Naive thymus-derived CD4-positive, alpha-beta T cell (primary cell): ENCODE measurements around the gene DR1. TPM values are rescaled to one million over a fixed set of nuclear protein-coding genes. Genes with fewer than 3 reads are reported as not detected.
A peak's percentile ranks its signal among the peaks of the same experiment; 100 is the strongest.

Experiments used
- ATAC-seq: fragments of 150-1000 bp; cut with Tn5 transposase; 2 replicates; pipeline ENCODE4 v1.10.0; 2021; ENCODE audit warnings: mild to moderate bottlenecking, moderate library complexity
- CTCF ChIA-PET: fragments of 350-600 bp; sonication (Branson Sonifier 250); formaldehyde crosslinking; loops from one replicate; lab custom pipeline; 2021; ENCODE audit warnings: antibody characterized with exemption; lab: Charles Lee
- POLR2A ChIA-PET: fragments of 350-600 bp; sonication (Branson Sonifier 250); formaldehyde crosslinking; loops from one replicate; lab custom pipeline; 2021; ENCODE audit warnings: antibody characterized with exemption, inconsistent platforms; lab: Charles Lee
- DNase-seq, 9 donors: peaks; one replicate each; pipeline versions ENCODE4 v3.0.0 to v3.0.0-alpha.2; 2020 to 2022; ENCODE audit warnings: mixed read lengths in 1 of 9
- H3K27ac ChIP-seq: one replicate; pipeline ENCODE4 v1.7.0; 2013; ENCODE audit warnings: mild to moderate bottlenecking, low read depth, low read length, moderate library complexity
- H3K27me3 ChIP-seq, 2 donors: one replicate each; pipeline ENCODE4 v1.7.0; 2013; ENCODE audit warnings: low read length in 2 of 2, mild to moderate bottlenecking in 2 of 2, moderate library complexity in 2 of 2; ENCODE audit not compliant: control insufficient read depth in 2 of 2, insufficient read depth in 2 of 2
- H3K36me3 ChIP-seq, 3 experiments: 1 replicate in 2 of 3; 2 replicates in 1 of 3; pipeline ENCODE4 v1.7.0; 2013; ENCODE audit warnings: low read length in 3 of 3, mild to moderate bottlenecking in 3 of 3, moderate library complexity in 1 of 3; ENCODE audit not compliant: insufficient read depth in 3 of 3, control insufficient read depth in 2 of 3
- H3K4me1 ChIP-seq, 2 donors: one replicate each; pipeline ENCODE4 v1.7.0; 2013; ENCODE audit warnings: low read length in 2 of 2, mild to moderate bottlenecking in 2 of 2, moderate library complexity in 1 of 2; ENCODE audit not compliant: control insufficient read depth in 2 of 2, insufficient read depth in 2 of 2
- H3K4me3 ChIP-seq: 2 replicates; pipeline ENCODE4 v1.7.0; 2013; ENCODE audit warnings: mild to moderate bottlenecking, low read length
- H3K9me3 ChIP-seq, 3 experiments: 1 replicate in 2 of 3; 2 replicates in 1 of 3; pipeline ENCODE4 v1.7.0; 2013; ENCODE audit warnings: low read length in 3 of 3; ENCODE audit not compliant: control insufficient read depth in 2 of 3
- H3K27ac Mint-ChIP-seq, 9 donors: one replicate each; pipeline ENCODE4 v1.8.0; 2020 to 2022; ENCODE audit warnings: mixed read lengths in 9 of 9, mild to moderate bottlenecking in 8 of 9, moderate library complexity in 5 of 9, inconsistent platforms in 2 of 9
- H3K27me3 Mint-ChIP-seq, 5 donors: one replicate each; pipeline ENCODE4 v1.8.0; 2021 to 2022; ENCODE audit warnings: mixed read lengths in 5 of 5, mild to moderate bottlenecking in 1 of 5
- H3K36me3 Mint-ChIP-seq, 5 donors: one replicate each; pipeline ENCODE4 v1.8.0; 2020 to 2022; ENCODE audit warnings: mixed read lengths in 5 of 5, mild to moderate bottlenecking in 3 of 5, inconsistent platforms in 1 of 5
- H3K4me1 Mint-ChIP-seq, 7 donors: one replicate each; pipeline ENCODE4 v1.8.0; 2020 to 2022; ENCODE audit warnings: mixed read lengths in 7 of 7, mild to moderate bottlenecking in 3 of 7, inconsistent platforms in 1 of 7
- H3K4me3 Mint-ChIP-seq, 10 donors: one replicate each; pipeline ENCODE4 v1.8.0; 2020 to 2022; ENCODE audit warnings: mild to moderate bottlenecking in 10 of 10, mixed read lengths in 10 of 10, moderate library complexity in 6 of 10, inconsistent platforms in 2 of 10
- H3K9me3 Mint-ChIP-seq, 11 donors: one replicate each; pipeline ENCODE4 v1.8.0; 2020 to 2022; ENCODE audit warnings: mixed read lengths in 11 of 11, mild to moderate bottlenecking in 4 of 11, inconsistent platforms in 1 of 11, moderate library complexity in 1 of 11
- intact Hi-C, 2 donors: fragments of 100-400 bp; cut with micrococcal nuclease; formaldehyde crosslinking; loops; one replicate each; pipeline ENCODE4 v1.15.1; 2023
- polyA plus RNA-seq, 2 donors: library from polyadenylated mRNA; unstranded; fragments of 300-500 nt; fragmentation: Illumina TruSeq; gene quantifications; one replicate each; pipeline ENCODE4 v1.2.3, GENCODE V29; 2021
- total RNA-seq, 6 experiments: library from RNA in 5 of 6; stranded (reverse) in 5 of 6; gene quantifications; 1 replicate in 5 of 6; 2 replicates in 1 of 6; pipeline ENCODE4 v1.2.3 and lab custom pipeline; 2021 to 2026

DR1 gene
- total and polyA plus RNA-seq, 7 experiments from 2014 or later: 46.2 to 104 (median 62.7) TPM

DNA sequence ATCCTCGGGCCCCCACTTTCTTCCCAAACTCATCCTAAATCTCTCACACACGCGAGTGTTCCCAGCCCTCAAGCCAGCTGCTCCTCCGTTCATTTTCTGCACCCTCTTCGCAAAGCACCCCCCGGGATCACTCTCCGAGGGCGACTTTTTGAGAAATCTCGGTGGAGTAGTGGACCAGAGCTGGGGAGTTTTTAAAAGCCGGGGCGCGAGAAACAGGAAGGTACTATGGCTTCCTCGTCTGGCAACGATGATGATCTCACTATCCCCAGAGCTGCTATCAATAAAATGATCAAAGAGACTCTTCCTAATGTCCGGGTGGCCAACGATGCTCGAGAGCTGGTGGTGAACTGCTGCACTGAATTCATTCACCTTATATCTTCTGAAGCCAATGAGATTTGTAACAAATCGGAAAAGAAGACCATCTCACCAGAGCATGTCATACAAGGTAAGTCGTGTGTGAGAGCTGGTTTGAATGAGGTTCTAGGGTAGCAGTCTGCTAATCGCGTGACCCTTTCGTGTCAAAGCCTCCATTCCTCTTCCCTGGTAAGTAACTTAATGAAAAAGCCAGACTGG is 800 bp downstream of the DR1 start:
- Histone ChIP-seq H3K36me3 (peaks cover 0 to 11% (median 0%) of the 10 kb centered on the region in 3 experiments), H3K27me3 (no peaks in the 10 kb centered on the region), H3K27ac (peak overlapping the region; percentile 88), H3K4me3 (peak overlapping the region; percentile 93), H3K9me3 (no peaks in the 10 kb centered on the region), H3K4me1 (peaks cover 18 to 21% of the 10 kb centered on the region in 2 donors)
- intact Hi-C loops: loop anchor here (1.0 to 10.0 kb wide), 15 partner anchors 9 to 1888 kb away; partner anchors contain the start of genes DNTTIP2 (in 2 of the 2), GCLM (in 2 of the 2), ABCD3 (in 1 of the 2) and ALG14 (in 1 of the 2)
- H3K4me1 Mint-ChIP-seq: peaks cover 19 to 49% (median 37%) of the 10 kb centered on the region in 7 donors
- peak; percentile 41 for ATAC-seq
- peak overlapping the region; percentile 92 to 100 (median 99) for H3K4me3 Mint-ChIP-seq
- no peaks in the 10 kb centered on the region for H3K27me3 Mint-ChIP-seq
- ChIA-PET CTCF (interaction anchor here (0.8 kb wide), 1 partner anchor 42 kb away, joined by 7 read pairs; no protein-coding TSS in a partner anchor), POLR2A (interaction anchor here (0.6 to 2.6 kb wide), 9 partner anchors 10 to 514 kb away, joined by 3 to 24 read pairs (median 7); partner anchors contain the start of genes MTF2 and RPL5)
- DNase-seq: peak in 8 of 9 donors; percentile 11 to 42 (median 20)
- H3K27ac Mint-ChIP-seq: peak overlapping the region; percentile 89 to 99 (median 98)
- peaks cover 4 to 20% (median 6%) of the 10 kb centered on the region in 5 donors for H3K36me3 Mint-ChIP-seq
- peaks cover 0 to 6% (median 0%) of the 10 kb centered on the region in 11 donors for H3K9me3 Mint-ChIP-seq

GRCh38 chr1:93347334-93347899 is 1.7 kb downstream of the DR1 start:
- intact Hi-C loops: loop anchor here (2.0 to 10.0 kb wide), 11 partner anchors 101 to 1887 kb away; partner anchors contain the start of genes GCLM (in 2 of the 2), ABCD3 (in 1 of the 2), ALG14 (in 1 of the 2) and DIPK1A (in 1 of the 2)
- Histone ChIP-seq H3K36me3 (peaks cover 0 to 11% (median 0%) of the 10 kb centered on the region in 3 experiments), H3K27ac (peak overlapping the region; percentile 88), H3K4me1 (peaks cover 18 to 19% of the 10 kb centered on the region in 2 donors), H3K9me3 (no peaks in the 10 kb centered on the region), H3K4me3 (peak overlapping the region; percentile 93), H3K27me3 (no peaks in the 10 kb centered on the region)
- H3K36me3 Mint-ChIP-seq: peaks cover 4 to 23% (median 7%) of the 10 kb centered on the region in 5 donors
- POLR2A ChIA-PET: interaction anchor here (2.3 kb wide), 1 partner anchor 11 kb away, joined by 24 read pairs; no protein-coding TSS in a partner anchor
- H3K4me3 Mint-ChIP-seq: peak overlapping the region; percentile 92 to 100 (median 99)
- CTCF ChIA-PET: no interaction called here
- H3K27me3 Mint-ChIP-seq: no peaks in the 10 kb centered on the region
- ATAC-seq (no peak), DNase-seq (no peak)
- H3K9me3 Mint-ChIP-seq: peaks cover 0 to 6% (median 0%) of the 10 kb centered on the region in 11 donors
- peaks cover 24 to 54% (median 44%) of the 10 kb centered on the region in 7 donors for H3K4me1 Mint-ChIP-seq
- peak overlapping the region in 8 of 9 donors; percentile 89 to 99 (median 98) for H3K27ac Mint-ChIP-seq

DNA sequence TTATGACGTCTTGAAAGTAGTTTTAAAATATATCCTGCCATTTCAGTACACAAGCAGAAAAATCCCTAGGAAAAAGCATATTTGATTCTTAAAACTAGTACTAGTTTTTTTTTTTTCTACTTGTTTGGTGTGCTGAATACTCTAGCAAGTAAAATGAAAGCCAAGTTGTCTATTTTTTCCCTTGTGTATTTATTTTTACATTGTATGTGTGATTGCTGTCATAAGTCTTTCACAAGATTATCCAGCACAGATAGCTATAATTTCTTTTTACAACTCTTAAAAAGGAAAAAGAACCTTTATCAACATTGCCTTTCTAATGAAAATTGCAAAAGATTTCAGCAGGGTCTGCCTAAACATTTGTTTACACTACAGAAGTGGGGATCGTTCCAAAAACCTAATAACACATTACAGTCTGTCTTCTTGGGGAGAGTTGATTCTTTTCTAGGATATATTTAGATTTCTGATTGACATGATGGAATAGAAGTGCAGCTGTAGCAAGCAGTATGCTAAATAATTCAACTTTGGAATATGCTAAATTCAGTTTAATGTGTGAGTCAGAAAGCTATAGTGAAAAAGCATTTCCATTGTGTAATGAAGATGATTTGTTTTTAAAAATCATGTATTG is 2.5 kb downstream of the DR1 start:
- peaks cover 25 to 61% (median 51%) of the 10 kb centered on the region in 7 donors for H3K4me1 Mint-ChIP-seq
- peaks cover 0 to 11% (median 0%) of the 10 kb centered on the region in 3 experiments for H3K36me3 ChIP-seq
- intact Hi-C loops: loop anchor here (5.0 to 10.0 kb wide), 7 partner anchors 386 to 1887 kb away; partner anchors contain the start of genes ABCD3 (in 1 of the 2), ALG14 (in 1 of the 2), DIPK1A (in 1 of the 2) and DNTTIP2 (in 1 of the 2)
- peaks cover 18 to 24% of the 10 kb centered on the region in 2 donors for H3K4me1 ChIP-seq
- peak overlapping the region; percentile 88 for H3K27ac ChIP-seq
- ATAC-seq: no peak
- H3K36me3 Mint-ChIP-seq: peaks cover 4 to 24% (median 7%) of the 10 kb centered on the region in 5 donors
- H3K4me3 ChIP-seq: peak overlapping the region; percentile 93
- no peaks in the 10 kb centered on the region for H3K27me3 Mint-ChIP-seq
- DNase-seq: no peak
- H3K27me3 ChIP-seq: no peaks in the 10 kb centered on the region
- peak overlapping the region in 6 of 9 donors; percentile 13 to 58 (median 44) for H3K27ac Mint-ChIP-seq
- H3K4me3 Mint-ChIP-seq: peak overlapping the region; percentile 29 to 100 (median 98)
- no peaks in the 10 kb centered on the region for H3K9me3 ChIP-seq
- ChIA-PET CTCF (no interaction called here), POLR2A (no interaction called here)
- peaks cover 0 to 6% (median 0%) of the 10 kb centered on the region in 11 donors for H3K9me3 Mint-ChIP-seq

DNA sequence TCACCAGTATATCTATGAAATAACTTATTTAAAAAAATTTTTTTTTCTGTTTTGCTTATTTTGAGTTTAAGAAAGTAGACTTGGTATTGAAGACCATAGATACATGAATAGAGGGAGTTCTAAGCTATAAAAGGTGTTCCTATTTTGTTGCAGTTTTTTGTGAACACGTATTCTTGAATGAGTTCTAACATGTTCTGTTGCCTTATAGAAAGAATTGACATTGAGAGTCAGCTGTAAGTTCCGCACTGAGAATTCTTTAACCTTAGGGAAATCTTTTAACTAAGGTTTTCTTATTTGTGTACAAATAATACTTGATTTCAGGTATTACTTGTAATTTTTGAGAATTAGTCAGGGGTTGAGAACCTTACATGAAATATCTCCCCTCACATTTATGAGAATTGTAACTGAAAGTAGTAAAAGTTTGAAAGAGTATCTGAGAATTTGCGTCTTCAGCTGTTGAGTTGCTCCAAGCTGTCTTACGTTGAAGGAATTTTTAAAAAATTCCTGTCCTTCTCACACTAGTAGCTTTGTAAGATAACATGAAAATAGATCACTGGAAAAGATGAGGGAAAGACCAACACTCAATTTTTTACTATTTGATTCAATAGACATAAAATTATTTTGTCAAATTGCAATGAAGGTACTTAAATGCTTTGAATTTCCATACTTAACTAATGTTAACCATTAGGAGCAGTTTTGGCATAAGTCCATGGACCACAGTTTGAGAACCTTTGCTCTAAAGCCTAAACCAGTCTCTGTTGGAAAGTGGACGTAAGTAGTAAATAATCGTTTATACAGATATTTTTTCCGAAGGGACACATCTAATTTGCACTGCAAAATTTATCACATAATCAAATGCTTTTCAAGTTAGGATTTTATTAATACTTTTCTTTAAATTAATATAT is 3.8 kb downstream of the DR1 start:
- no peak overlapping the region for H3K4me3 ChIP-seq
- ATAC-seq (no peak), DNase-seq (no peak)
- no peaks in the 10 kb centered on the region for H3K9me3 ChIP-seq
- H3K9me3 Mint-ChIP-seq: peaks cover 0 to 6% (median 0%) of the 10 kb centered on the region in 11 donors
- ChIA-PET POLR2A (no interaction called here), CTCF (interaction anchor here (1.3 kb wide), 1 partner anchor 45 kb away, joined by 4 read pairs; no protein-coding TSS in a partner anchor)
- peak overlapping the region in 7 of 9 donors; percentile 2 to 90 (median 45) for H3K27ac Mint-ChIP-seq
- peaks cover 0 to 16% (median 2%) of the 10 kb centered on the region in 3 experiments for H3K36me3 ChIP-seq
- no peaks in the 10 kb centered on the region for H3K27me3 Mint-ChIP-seq
- peaks cover 30 to 65% (median 60%) of the 10 kb centered on the region in 7 donors for H3K4me1 Mint-ChIP-seq
- no peaks in the 10 kb centered on the region for H3K27me3 ChIP-seq
- intact Hi-C loops: loop anchor here (5.0 to 10.0 kb wide), 7 partner anchors 387 to 1885 kb away; partner anchors contain the start of genes ABCD3 (in 1 of the 2), ALG14 (in 1 of the 2), DIPK1A (in 1 of the 2) and DNTTIP2 (in 1 of the 2)
- H3K36me3 Mint-ChIP-seq: peaks cover 5 to 24% (median 7%) of the 10 kb centered on the region in 5 donors
- H3K4me3 Mint-ChIP-seq: peak overlapping the region; percentile 61 to 100 (median 98)
- H3K27ac ChIP-seq: peak overlapping the region; percentile 24
- H3K4me1 ChIP-seq: peaks cover 19 to 31% of the 10 kb centered on the region in 2 donors

- H3K4me1 Mint-ChIP-seq: peaks cover 26 to 72% (median 63%) of the 10 kb centered on the region in 7 donors
- peaks cover 0 to 6% (median 0%) of the 10 kb centered on the region in 11 donors for H3K9me3 Mint-ChIP-seq
- Histone ChIP-seq H3K27ac (no peak overlapping the region), H3K36me3 (peaks cover 0 to 21% (median 7%) of the 10 kb centered on the region in 3 experiments), H3K4me1 (peaks cover 19 to 31% of the 10 kb centered on the region in 2 donors), H3K9me3 (no peaks in the 10 kb centered on the region), H3K4me3 (no peak overlapping the region), H3K27me3 (no peaks in the 10 kb centered on the region)
- ATAC-seq (no peak), DNase-seq (no peak)
- H3K27me3 Mint-ChIP-seq: no peaks in the 10 kb centered on the region
- intact Hi-C loops: no loop called here
- peak overlapping the region; percentile 34 to 100 (median 86) for H3K4me3 Mint-ChIP-seq
- ChIA-PET CTCF (interaction anchor here (1.3 kb wide), 1 partner anchor 46 kb away, joined by 4 read pairs; no protein-coding TSS in a partner anchor), POLR2A (no interaction called here)
- peak overlapping the region in 4 of 9 donors; percentile 14 to 45 (median 29) for H3K27ac Mint-ChIP-seq
- peaks cover 6 to 26% (median 11%) of the 10 kb centered on the region in 5 donors for H3K36me3 Mint-ChIP-seq
These were observed 4.6 kb downstream of the DR1 start for GRCh38 chr1:93350322-93350721.
